ENCODE measurements around the gene CDH4. TPM values are rescaled to one million over a fixed set of nuclear protein-coding genes. Genes with fewer than 3 reads are reported as not detected.
"Not testable (repeated sequence)": the region's sequence is repeated elsewhere in the genome, so short reads cannot be mapped to it uniquely, and the experiment has no call there.

CDH4 gene
- total and polyA plus RNA-seq, 2 donors (not counting 3 experiments of a cell fraction or from before 2014, with no cell fraction given), result 0.17 to 0.51 TPM

GRCh38 chr20:61424628-61425420 is 172.8 kb downstream of the CDH4 start:
- H3K9me3 ChIP-seq (replicated peaks; ENCODE audit: control insufficient read depth, insufficient read depth, low read length), result peaks cover 6% of the 10 kb centered on the region
- no TSS peak for BruUV-seq (replicated peaks)
- CTCF ChIA-PET, result no interaction called here
- no peak for DNase-seq (ENCODE audit: low read depth, low spot score)
- H3K4me1 ChIP-seq (ENCODE audit: control insufficient read depth, extremely low read depth, insufficient read depth, low read length), result no peaks in the 10 kb centered on the region
- no peak overlapping the region for H3K9ac ChIP-seq (replicated peaks; ENCODE audit: extremely low read depth, insufficient read depth, low read length)
- no peak overlapping the region for H3K4me3 ChIP-seq (replicated peaks in 1 of 3; ENCODE audit: insufficient read depth in 1 of 3, low read depth in 1 of 3, low read length in 3 of 3)
- no peak overlapping the region for H3K4me2 ChIP-seq (ENCODE audit: insufficient read depth, low read length)
- no peak for TF ChIP-seq CTCF (IDR thresholded peaks at IDR 0.05; ENCODE audit: extremely low read depth in 1 of 2, insufficient read depth in 1 of 2, low read depth in 1 of 2, low read length in 2 of 2)
- no peaks in the 10 kb centered on the region for H3K36me3 ChIP-seq (ENCODE audit: control insufficient read depth in 2 of 2, extremely low read depth in 1 of 2, insufficient read depth in 2 of 2, low read length in 2 of 2)
- H3K79me2 ChIP-seq (ENCODE audit: control insufficient read depth, insufficient read depth, low read length), result no peaks in the 10 kb centered on the region
- POLR2A ChIA-PET, result no interaction called here
- intact Hi-C loops (cut with micrococcal nuclease) (no loop called here), dilution Hi-C loops (cut with MboI; ENCODE audit: extremely low pct_ligation_motif_present, low sequenced_read_pairs) (no loop called here)
- H3K9me1 ChIP-seq (replicated peaks; ENCODE audit: control insufficient read depth, extremely low read depth, insufficient read depth, low read length), result no peaks in the 10 kb centered on the region
- no peak overlapping the region for H3K27ac ChIP-seq (ENCODE audit: insufficient read depth, low read depth, low read length)
- H3K27me3 ChIP-seq (ENCODE audit: control insufficient read depth in 2 of 2, insufficient read depth in 2 of 2, low read length in 2 of 2), result no peaks in the 10 kb centered on the region
- no peak overlapping the region for H2AFZ ChIP-seq (ENCODE audit: low read depth, low read length)
- no peak for FAIRE-seq
- no peaks in the 10 kb centered on the region for H4K20me1 ChIP-seq (replicated peaks; ENCODE audit: control insufficient read depth, extremely low read depth, insufficient read depth, low read length)

- H3K9me3 ChIP-seq (replicated peaks; ENCODE audit: control insufficient read depth, insufficient read depth, low read length); H2AFZ ChIP-seq (ENCODE audit: low read depth, low read length); H3K27me3 ChIP-seq (ENCODE audit: control insufficient read depth in 2 of 2, insufficient read depth in 2 of 2, low read length in 2 of 2); DNase-seq (ENCODE audit: low read depth, low spot score); H3K36me3 ChIP-seq (ENCODE audit: control insufficient read depth in 2 of 2, extremely low read depth in 1 of 2, insufficient read depth in 2 of 2, low read length in 2 of 2); H3K4me3 ChIP-seq (replicated peaks in 1 of 3; ENCODE audit: insufficient read depth in 1 of 3, low read depth in 1 of 3, low read length in 3 of 3); CTCF ChIA-PET; H3K79me2 ChIP-seq (ENCODE audit: control insufficient read depth, insufficient read depth, low read length); H4K20me1 ChIP-seq (replicated peaks; ENCODE audit: control insufficient read depth, extremely low read depth, insufficient read depth, low read length); BruUV-seq (replicated peaks); H3K9me1 ChIP-seq (replicated peaks; ENCODE audit: control insufficient read depth, extremely low read depth, insufficient read depth, low read length); POLR2A ChIA-PET; H3K27ac ChIP-seq (ENCODE audit: insufficient read depth, low read depth, low read length); H3K4me2 ChIP-seq (ENCODE audit: insufficient read depth, low read length); FAIRE-seq; dilution Hi-C loops (cut with MboI; ENCODE audit: extremely low pct_ligation_motif_present, low sequenced_read_pairs); H3K4me1 ChIP-seq (ENCODE audit: control insufficient read depth, extremely low read depth, insufficient read depth, low read length); intact Hi-C loops (cut with micrococcal nuclease); H3K9ac ChIP-seq (replicated peaks; ENCODE audit: extremely low read depth, insufficient read depth, low read length): not testable (repeated sequence)
Measured at GRCh38 chr20:61425541-61425991, 173.5 kb downstream of the CDH4 start.

All from endothelial cell of umbilical vein (primary cell).